H9 (cell line): Measurements from ENCODE around the gene DDX19B. TPM values are rescaled to one million over a fixed set of nuclear protein-coding genes. Genes with fewer than 3 reads are reported as not detected.

ENCODE experiments used
- DNase-seq: peaks from one replicate; pipeline ENCODE4 v3.0.0-alpha.2; 2017
- H2AFZ ChIP-seq: one replicate; pipeline ENCODE4 v1.6.1; 2013; ENCODE audit warnings: mild to moderate bottlenecking, low read length, control low read depth, moderate library complexity
- H2AK5ac ChIP-seq: 2 replicates; pipeline ENCODE4 v1.6.1; 2013; ENCODE audit warnings: low read length, control low read depth, mixed read lengths; ENCODE audit not compliant: insufficient read length
- H2BK120ac ChIP-seq: one replicate; pipeline ENCODE4 v1.6.1; 2013; ENCODE audit warnings: low read depth, mild to moderate bottlenecking, low read length, control low read depth, inconsistent platforms; ENCODE audit not compliant: poor library complexity, severe bottlenecking
- H2BK12ac ChIP-seq: 2 replicates; pipeline ENCODE4 v1.6.1; 2013; ENCODE audit warnings: low read length, control low read depth, mixed read lengths, low read depth; ENCODE audit not compliant: insufficient read length
- H2BK15ac ChIP-seq: 2 replicates; pipeline ENCODE4 v1.6.1; 2013; ENCODE audit warnings: low read depth, low read length, control low read depth
- H2BK20ac ChIP-seq: one replicate; pipeline ENCODE4 v1.6.1; 2013; ENCODE audit warnings: low read depth, mild to moderate bottlenecking, low read length, control low read depth, inconsistent platforms; ENCODE audit not compliant: poor library complexity, severe bottlenecking
- H2BK5ac ChIP-seq: 2 replicates; pipeline ENCODE4 v1.6.1; 2013; ENCODE audit warnings: low read length, control low read depth, mixed read lengths; ENCODE audit not compliant: insufficient read length
- H3K14ac ChIP-seq: 2 replicates; pipeline ENCODE4 v1.6.1; 2013; ENCODE audit warnings: low read length, control low read depth; ENCODE audit not compliant: insufficient read depth
- H3K18ac ChIP-seq: 2 replicates; pipeline ENCODE4 v1.6.1; 2013; ENCODE audit warnings: low read depth, mild to moderate bottlenecking, mixed read lengths, low read length, control low read depth; ENCODE audit not compliant: insufficient read length
- H3K23ac ChIP-seq: 2 replicates; pipeline ENCODE4 v1.6.1; 2013; ENCODE audit warnings: low read length, control low read depth, mixed read lengths, low read depth; ENCODE audit not compliant: insufficient read length
- H3K23me2 ChIP-seq: 2 replicates; pipeline ENCODE4 v1.6.1; 2013; ENCODE audit warnings: low read depth, mild to moderate bottlenecking, mixed read lengths, low read length, control low read depth; ENCODE audit not compliant: insufficient read length, poor library complexity, severe bottlenecking
- H3K27ac ChIP-seq: 2 replicates; pipeline ENCODE4 v1.5.1; 2013; ENCODE audit warnings: low read length, control low read depth, mixed read lengths, low read depth; ENCODE audit not compliant: insufficient read length
- H3K27me3 ChIP-seq: 2 replicates; pipeline ENCODE4 v1.6.1; 2013; ENCODE audit warnings: low read length, control low read depth, inconsistent platforms; ENCODE audit not compliant: insufficient read depth
- H3K4ac ChIP-seq: 2 replicates; pipeline ENCODE4 v1.6.1; 2013; ENCODE audit warnings: low read depth, mild to moderate bottlenecking, control low read depth, inconsistent platforms, low read length, moderate library complexity
- H3K4me1 ChIP-seq: 2 replicates; pipeline ENCODE4 v1.6.1; 2013; ENCODE audit warnings: low read length, control low read depth, inconsistent platforms; ENCODE audit not compliant: insufficient read depth
- H3K4me2 ChIP-seq: 2 replicates; pipeline ENCODE4 v1.6.1; 2013; ENCODE audit warnings: low read length, control low read depth, mixed read lengths; ENCODE audit not compliant: insufficient read length, insufficient read depth
- H3K56ac ChIP-seq: 2 replicates; pipeline ENCODE4 v1.6.1; 2013; ENCODE audit warnings: low read depth, mild to moderate bottlenecking, mixed read lengths, low read length, control low read depth; ENCODE audit not compliant: insufficient read length
- H3K79me1 ChIP-seq: 2 replicates; pipeline ENCODE4 v1.6.1; 2013; ENCODE audit warnings: low read depth, mild to moderate bottlenecking, moderate library complexity, low read length, control low read depth, inconsistent platforms; ENCODE audit not compliant: insufficient read depth, poor library complexity, severe bottlenecking
- H3K79me2 ChIP-seq: 2 replicates; pipeline ENCODE4 v1.6.1; 2013; ENCODE audit warnings: low read length, control low read depth, inconsistent platforms; ENCODE audit not compliant: insufficient read depth
- H3K9ac ChIP-seq: 2 replicates; pipeline ENCODE4 v1.6.1; 2013; ENCODE audit warnings: low read length, control low read depth, mixed read lengths; ENCODE audit not compliant: insufficient read length; ENCODE audit errors: extremely low read depth
- H3K9me3 ChIP-seq: one replicate; pipeline ENCODE4 v1.6.1; 2013; ENCODE audit warnings: low read depth, low read length, inconsistent platforms; ENCODE audit not compliant: control insufficient read depth
- H3T11ph ChIP-seq: one replicate; pipeline ENCODE4 v1.6.1; 2013; ENCODE audit warnings: mild to moderate bottlenecking, low read length, control low read depth, inconsistent platforms
- H4K20me1 ChIP-seq: one replicate; pipeline ENCODE4 v1.6.1; 2013; ENCODE audit not compliant: control insufficient read depth, insufficient read length, insufficient read depth
- H4K5ac ChIP-seq: 2 replicates; pipeline ENCODE4 v1.6.1; 2013; ENCODE audit warnings: low read depth, mild to moderate bottlenecking, mixed read lengths, low read length, control low read depth; ENCODE audit not compliant: insufficient read length
- H4K8ac ChIP-seq: replicated peaks from 2 replicates; pipeline ENCODE4 v1.6.1; 2013; ENCODE audit warnings: low read length, control low read depth, mixed read lengths, low read depth; ENCODE audit not compliant: insufficient read length
- H4K91ac ChIP-seq: 2 replicates; pipeline ENCODE4 v1.6.1; 2013; ENCODE audit warnings: low read depth, mild to moderate bottlenecking, moderate library complexity, mixed read lengths, low read length, control low read depth; ENCODE audit not compliant: insufficient read length
- H3K27ac Mint-ChIP-seq, 3 experiments: 2 replicates in 2 of 3; 3 replicates in 1 of 3; pipeline ENCODE4 v1.8.0; 2020 to 2021; ENCODE audit warnings: mixed read lengths in 3 of 3, mild to moderate bottlenecking in 1 of 3, moderate library complexity in 1 of 3
- H3K27me3 Mint-ChIP-seq: 2 replicates; pipeline ENCODE4 v1.8.0; 2021; ENCODE audit warnings: low read depth, mild to moderate bottlenecking, moderate library complexity, mixed read lengths
- H3K36me3 Mint-ChIP-seq, 3 experiments: 2 replicates in 2 of 3; 3 replicates in 1 of 3; pipeline ENCODE4 v1.8.0; 2020 to 2021; ENCODE audit warnings: low read depth in 3 of 3, mixed read lengths in 3 of 3; ENCODE audit not compliant: insufficient read depth in 1 of 3
- H3K4me1 Mint-ChIP-seq, 2 experiments: 2 replicates each; pipeline ENCODE4 v1.8.0; 2020; ENCODE audit warnings: mixed read lengths in 2 of 2
- H3K4me3 Mint-ChIP-seq, 2 experiments: 2 replicates in 1 of 2; 3 replicates in 1 of 2; pipeline ENCODE4 v1.8.0; 2020 to 2021; ENCODE audit warnings: mild to moderate bottlenecking in 2 of 2, mixed read lengths in 2 of 2, moderate library complexity in 1 of 2
- H3K9me3 Mint-ChIP-seq, 2 experiments: 2 replicates in 1 of 2; 3 replicates in 1 of 2; pipeline ENCODE4 v1.8.0; 2020; ENCODE audit warnings: mild to moderate bottlenecking in 2 of 2, mixed read lengths in 2 of 2, moderate library complexity in 1 of 2
- WGBS: extraction: QIAGEN DNeasy Blood & Tissue Kit; methylation state at CpG from one replicate; pipeline ENCODE4 v1.1.7; 2013; ENCODE audit warnings: missing lambda C conversion rate, low lambda C conversion rate, mixed read lengths; ENCODE audit not compliant: insufficient read length; ENCODE audit errors: extremely low coverage; 5-methylcytosine and 5-hydroxymethylcytosine counted together
- total RNA-seq: library from RNA; stranded (reverse); gene quantifications from 2 replicates; pipeline ENCODE4 v1.2.1, GENCODE V29; 2021
- TF ChIP-seq, protein P1 (sequence below): fragments of 200-600 bp; sonication (generic); conservative IDR thresholded peaks from 3 replicates; pipeline ENCODE4 v1.8.0; 2021; ENCODE audit warnings: antibody characterized with exemption, mild to moderate bottlenecking

DDX19B gene
- total RNA-seq, 1 experiment from 2014 or later = 47.3 TPM

GRCh38 chr16:70294385-70295025 lies 4.5 kb upstream of the DDX19B start:
- no peaks in the 10 kb centered on the region for H3K27me3 Mint-ChIP-seq
- H3K9me3 Mint-ChIP-seq = no peaks in the 10 kb centered on the region; a peak in 1 of 5 replicates
- Histone ChIP-seq H3K4me2 (no peak overlapping the region), H2BK12ac (no peak overlapping the region), H3K56ac (no peak overlapping the region), H3K27me3 (no peaks in the 10 kb centered on the region), H2AK5ac (no peak overlapping the region), H4K5ac (no peak overlapping the region), H3K79me2 (no peaks in the 10 kb centered on the region), H3K18ac (no peak overlapping the region), H2AFZ (no peak overlapping the region), H4K8ac (no peak overlapping the region), H3K23me2 (peaks cover 2% of the 10 kb centered on the region), H3K9me3 (no peaks in the 10 kb centered on the region), H4K91ac (no peak overlapping the region), H3K14ac (no peak overlapping the region), H3K4ac (no peak overlapping the region), H2BK5ac (no peak overlapping the region), H4K20me1 (no peaks in the 10 kb centered on the region), H2BK20ac (no peak overlapping the region), H3K79me1 (no peaks in the 10 kb centered on the region), H2BK120ac (no peak overlapping the region), H3K9ac (no peak overlapping the region), H3K4me1 (peaks cover 3% of the 10 kb centered on the region; the same call in 1 of the 2 replicates), H3K27ac (no peak overlapping the region), H3K23ac (no peak overlapping the region), H3T11ph (no peak overlapping the region), H2BK15ac (no peak overlapping the region)
- no CpG with 5 or more reads among the region's 28 CpGs for WGBS
- TF ChIP-seq, protein P1, sequence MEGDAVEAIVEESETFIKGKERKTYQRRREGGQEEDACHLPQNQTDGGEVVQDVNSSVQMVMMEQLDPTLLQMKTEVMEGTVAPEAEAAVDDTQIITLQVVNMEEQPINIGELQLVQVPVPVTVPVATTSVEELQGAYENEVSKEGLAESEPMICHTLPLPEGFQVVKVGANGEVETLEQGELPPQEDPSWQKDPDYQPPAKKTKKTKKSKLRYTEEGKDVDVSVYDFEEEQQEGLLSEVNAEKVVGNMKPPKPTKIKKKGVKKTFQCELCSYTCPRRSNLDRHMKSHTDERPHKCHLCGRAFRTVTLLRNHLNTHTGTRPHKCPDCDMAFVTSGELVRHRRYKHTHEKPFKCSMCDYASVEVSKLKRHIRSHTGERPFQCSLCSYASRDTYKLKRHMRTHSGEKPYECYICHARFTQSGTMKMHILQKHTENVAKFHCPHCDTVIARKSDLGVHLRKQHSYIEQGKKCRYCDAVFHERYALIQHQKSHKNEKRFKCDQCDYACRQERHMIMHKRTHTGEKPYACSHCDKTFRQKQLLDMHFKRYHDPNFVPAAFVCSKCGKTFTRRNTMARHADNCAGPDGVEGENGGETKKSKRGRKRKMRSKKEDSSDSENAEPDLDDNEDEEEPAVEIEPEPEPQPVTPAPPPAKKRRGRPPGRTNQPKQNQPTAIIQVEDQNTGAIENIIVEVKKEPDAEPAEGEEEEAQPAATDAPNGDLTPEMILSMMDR = no peak
- H3K27ac Mint-ChIP-seq = no peak overlapping the region; a peak in 1 of 7 replicates
- no peak overlapping the region for H3K4me3 Mint-ChIP-seq
- H3K4me1 Mint-ChIP-seq = peaks cover 6 to 10% of the 10 kb centered on the region in 2 experiments; a peak in 3 of 4 replicates
- H3K36me3 Mint-ChIP-seq = no peaks in the 10 kb centered on the region
- no peak for DNase-seq
